MM.1S (cell line): ENCODE results near the gene CD48.

Experiments
- DNase-seq: peaks from one replicate; pipeline ENCODE4 v3.0.0-alpha.2; 2015
- H2AFZ ChIP-seq: fragments of 300-600 bp; sonication (generic); 2 replicates; pipeline ENCODE4 v1.6.0; 2016; ENCODE audit warnings: antibody characterized with exemption, low read length
- H3F3A ChIP-seq: fragments of 300-600 bp; sonication (generic); 2 replicates; pipeline ENCODE4 v1.6.1; 2016; ENCODE audit warnings: mild to moderate bottlenecking, antibody characterized with exemption, low read length, moderate library complexity, mixed read lengths; ENCODE audit not compliant: insufficient read depth
- H3K27ac ChIP-seq: fragments of 300-600 bp; sonication (generic); 2 replicates; pipeline ENCODE4 v1.5.1; 2016; ENCODE audit warnings: mild to moderate bottlenecking, low read length
- H3K27me3 ChIP-seq: fragments of 300-600 bp; sonication (generic); replicated peaks from 2 replicates; pipeline ENCODE4 v1.6.0; 2016; ENCODE audit warnings: low read length; ENCODE audit not compliant: insufficient read depth
- H3K36me3 ChIP-seq: fragments of 300-600 bp; sonication (generic); replicated peaks from 2 replicates; pipeline ENCODE4 v1.6.1; 2016; ENCODE audit warnings: mild to moderate bottlenecking, low read length, mixed read lengths; ENCODE audit not compliant: insufficient read depth
- H3K4me1 ChIP-seq: fragments of 300-600 bp; sonication (generic); 2 replicates; pipeline ENCODE4 v1.6.1; 2016; ENCODE audit warnings: low read length, mixed read lengths
- H3K4me2 ChIP-seq: fragments of 300-600 bp; sonication (generic); 2 replicates; pipeline ENCODE4 v1.6.0; 2016; ENCODE audit warnings: low read depth, low read length
- H3K4me3 ChIP-seq: fragments of 300-600 bp; sonication (generic); 2 replicates; pipeline ENCODE4 v1.5.1; 2016; ENCODE audit warnings: low read length, mixed read lengths
- H3K79me2 ChIP-seq: fragments of 300-600 bp; sonication (generic); 2 replicates; pipeline ENCODE4 v1.6.1; 2016; ENCODE audit warnings: mixed run types, low read length, mixed read lengths
- H3K9ac ChIP-seq: fragments of 300-600 bp; sonication (generic); 2 replicates; pipeline ENCODE4 v1.6.1; 2016; ENCODE audit warnings: low read length, mixed read lengths
- H3K9me2 ChIP-seq: fragments of 300-600 bp; sonication (generic); replicated peaks from 2 replicates; pipeline ENCODE4 v1.6.1; 2016; ENCODE audit warnings: mild to moderate bottlenecking, low read length, mixed read lengths; ENCODE audit not compliant: insufficient read depth
- H3K9me3 ChIP-seq: fragments of 300-600 bp; sonication (generic); replicated peaks from 2 replicates; pipeline ENCODE4 v1.6.1; 2016; ENCODE audit warnings: mild to moderate bottlenecking, low read length, mixed read lengths; ENCODE audit not compliant: insufficient read depth
- H4K20me1 ChIP-seq: fragments of 300-600 bp; sonication (generic); 2 replicates; pipeline ENCODE4 v1.6.1; 2016; ENCODE audit warnings: mild to moderate bottlenecking, low read length, moderate library complexity, mixed read lengths; ENCODE audit not compliant: insufficient read depth
- EZH2 ChIP-seq: fragments of 300-600 bp; sonication (generic); optimal IDR thresholded peaks from 2 replicates; pipeline ENCODE3; 2017; ENCODE audit warnings: low read depth, mild to moderate bottlenecking, antibody characterized with exemption, low read length, mixed read lengths
- EZH2phosphoT487 ChIP-seq: fragments of 300-600 bp; sonication (generic); IDR thresholded peaks from 2 replicates; pipeline ENCODE4 v1.6.1; 2018; ENCODE audit warnings: antibody characterized with exemption, low read length
- TF ChIP-seq, protein P1 (sequence below): fragments of 300-600 bp; sonication (generic); IDR thresholded peaks from 2 replicates; pipeline ENCODE4 v1.5.1; 2016; ENCODE audit warnings: antibody characterized with exemption, low read length, mixed read lengths

The CD48 gene

DNA sequence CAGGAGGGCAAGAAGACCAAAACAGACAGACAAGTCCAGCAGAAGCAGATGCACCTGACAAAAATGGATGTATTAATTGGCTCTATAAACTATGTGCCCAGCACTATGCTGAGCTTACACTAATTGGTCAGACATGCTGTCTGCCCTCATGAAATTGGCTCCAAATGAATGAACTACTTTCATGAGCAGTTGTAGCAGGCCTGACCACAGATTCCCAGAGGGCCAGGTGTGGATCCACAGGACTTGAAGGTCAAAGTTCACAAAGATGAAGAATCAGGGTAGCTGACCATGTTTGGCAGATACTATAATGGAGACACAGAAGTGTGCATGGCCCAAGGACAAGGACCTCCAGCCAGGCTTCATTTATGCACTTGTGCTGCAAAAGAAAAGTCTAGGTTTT is 42.0 kb upstream of the CD48 start:
- peaks cover 41% of the 10 kb centered on the region for H3K36me3 ChIP-seq
- no peak overlapping the region for H2AFZ ChIP-seq
- no peak for DNase-seq
- peaks cover 66% of the 10 kb centered on the region for H3F3A ChIP-seq
- H3K9ac ChIP-seq: no peak overlapping the region
- TF ChIP-seq EZH2phosphoT487 (no peak), EZH2 (no peak)
- TF ChIP-seq, protein P1, sequence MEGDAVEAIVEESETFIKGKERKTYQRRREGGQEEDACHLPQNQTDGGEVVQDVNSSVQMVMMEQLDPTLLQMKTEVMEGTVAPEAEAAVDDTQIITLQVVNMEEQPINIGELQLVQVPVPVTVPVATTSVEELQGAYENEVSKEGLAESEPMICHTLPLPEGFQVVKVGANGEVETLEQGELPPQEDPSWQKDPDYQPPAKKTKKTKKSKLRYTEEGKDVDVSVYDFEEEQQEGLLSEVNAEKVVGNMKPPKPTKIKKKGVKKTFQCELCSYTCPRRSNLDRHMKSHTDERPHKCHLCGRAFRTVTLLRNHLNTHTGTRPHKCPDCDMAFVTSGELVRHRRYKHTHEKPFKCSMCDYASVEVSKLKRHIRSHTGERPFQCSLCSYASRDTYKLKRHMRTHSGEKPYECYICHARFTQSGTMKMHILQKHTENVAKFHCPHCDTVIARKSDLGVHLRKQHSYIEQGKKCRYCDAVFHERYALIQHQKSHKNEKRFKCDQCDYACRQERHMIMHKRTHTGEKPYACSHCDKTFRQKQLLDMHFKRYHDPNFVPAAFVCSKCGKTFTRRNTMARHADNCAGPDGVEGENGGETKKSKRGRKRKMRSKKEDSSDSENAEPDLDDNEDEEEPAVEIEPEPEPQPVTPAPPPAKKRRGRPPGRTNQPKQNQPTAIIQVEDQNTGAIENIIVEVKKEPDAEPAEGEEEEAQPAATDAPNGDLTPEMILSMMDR: no peak
- no peak overlapping the region for H3K4me2 ChIP-seq
- no peaks in the 10 kb centered on the region for H3K9me2 ChIP-seq
- no peaks in the 10 kb centered on the region for H3K27me3 ChIP-seq
- peaks cover 26% of the 10 kb centered on the region; the same call in 1 of the 2 replicates for H4K20me1 ChIP-seq
- H3K27ac ChIP-seq: no peak overlapping the region
- H3K79me2 ChIP-seq: peaks cover 29% of the 10 kb centered on the region
- H3K4me1 ChIP-seq: no peaks in the 10 kb centered on the region
- H3K9me3 ChIP-seq: no peaks in the 10 kb centered on the region
- H3K4me3 ChIP-seq: no peak overlapping the region

DNA sequence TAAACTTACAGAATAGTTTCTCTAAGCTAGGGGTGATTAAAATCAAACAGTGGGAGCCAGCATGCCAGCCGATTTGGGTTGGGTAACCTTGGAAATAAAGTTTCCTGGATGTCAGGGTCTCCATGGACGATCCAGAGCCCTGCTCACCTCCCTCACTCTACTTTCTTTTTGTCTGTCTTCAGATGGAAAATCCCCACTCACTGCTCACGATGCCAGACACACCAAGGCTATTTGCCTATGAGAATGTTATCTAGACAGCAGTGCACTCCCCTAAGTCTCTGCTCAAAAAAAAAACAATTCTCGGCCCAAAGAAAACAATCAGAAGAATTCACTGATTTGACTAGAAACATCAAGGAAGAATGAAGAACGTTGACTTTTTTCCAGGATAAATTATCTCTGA is 41.3 kb upstream of the CD48 start:
- peaks cover 36% of the 10 kb centered on the region for H3K79me2 ChIP-seq
- H3K27me3 ChIP-seq: no peaks in the 10 kb centered on the region
- no peak overlapping the region for H3K9ac ChIP-seq
- H3K27ac ChIP-seq: no peak overlapping the region
- peaks cover 31% of the 10 kb centered on the region; the same call in 1 of the 2 replicates for H4K20me1 ChIP-seq
- no peaks in the 10 kb centered on the region for H3K9me3 ChIP-seq
- no peak overlapping the region for H2AFZ ChIP-seq
- no peak for TF ChIP-seq EZH2phosphoT487
- no peak overlapping the region for H3K4me3 ChIP-seq
- DNase-seq: no peak
- H3F3A ChIP-seq: peaks cover 66% of the 10 kb centered on the region
- H3K36me3 ChIP-seq: peaks cover 41% of the 10 kb centered on the region
- no peak overlapping the region for H3K4me2 ChIP-seq
- no peaks in the 10 kb centered on the region for H3K9me2 ChIP-seq
- H3K4me1 ChIP-seq: no peaks in the 10 kb centered on the region

DNA sequence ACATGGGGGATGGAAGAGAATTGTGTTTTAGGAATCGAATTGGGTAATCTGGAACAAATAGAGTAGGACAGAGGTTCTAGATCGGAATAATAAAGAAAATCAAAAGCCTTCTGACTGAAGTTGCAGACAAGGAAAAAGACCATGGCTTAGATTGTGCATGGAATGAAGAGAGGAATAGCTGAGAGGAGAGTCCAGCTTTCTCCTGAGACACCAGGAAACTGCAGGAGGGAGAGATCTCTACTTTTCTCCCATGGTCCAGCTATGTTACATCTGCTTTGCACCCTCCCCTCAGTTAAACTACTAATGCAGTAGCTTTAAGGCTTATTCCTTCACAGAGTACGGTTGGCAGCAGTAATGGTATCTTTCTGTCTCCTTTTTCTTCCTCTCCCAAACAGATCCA is 40.8 kb upstream of the CD48 start:
- DNase-seq: no peak
- Histone ChIP-seq H4K20me1 (peaks cover 36% of the 10 kb centered on the region; the same call in 1 of the 2 replicates), H3K27ac (no peak overlapping the region), H3K36me3 (peaks cover 41% of the 10 kb centered on the region), H3F3A (peaks cover 63% of the 10 kb centered on the region), H3K4me1 (no peaks in the 10 kb centered on the region), H3K4me2 (no peak overlapping the region), H3K79me2 (peaks cover 41% of the 10 kb centered on the region), H3K4me3 (no peak overlapping the region), H3K9me3 (no peaks in the 10 kb centered on the region), H3K9me2 (no peaks in the 10 kb centered on the region), H3K9ac (no peak overlapping the region), H2AFZ (no peak overlapping the region), H3K27me3 (no peaks in the 10 kb centered on the region)
- no peak for TF ChIP-seq EZH2phosphoT487
- no peak for TF ChIP-seq EZH2
- TF ChIP-seq, protein P1: no peak

DNA sequence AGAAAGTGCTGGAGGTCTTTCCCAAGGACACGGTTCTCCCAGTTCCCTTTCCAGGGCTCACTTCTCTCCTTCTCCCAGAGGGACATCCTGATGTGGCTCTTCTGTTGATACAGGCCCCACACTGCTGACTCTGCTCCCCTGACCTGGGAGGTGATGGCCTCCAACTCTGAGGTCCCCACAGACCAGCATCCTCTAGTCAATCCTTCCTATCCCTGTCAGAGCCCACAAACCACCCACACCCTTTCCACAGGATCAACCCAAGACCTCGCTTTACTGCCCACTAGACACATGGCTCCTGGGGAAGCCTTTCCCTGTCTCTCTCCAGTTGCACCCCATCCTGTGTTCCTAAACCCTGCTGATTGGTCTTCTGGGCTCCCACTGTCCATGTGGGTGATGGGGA is 39.0 kb upstream of the CD48 start:
- peaks cover 45% of the 10 kb centered on the region for H3F3A ChIP-seq
- peaks cover 3% of the 10 kb centered on the region; the same call in 1 of the 2 replicates for H3K4me1 ChIP-seq
- TF ChIP-seq, protein P1: no peak
- TF ChIP-seq EZH2phosphoT487 (no peak), EZH2 (no peak)
- H3K27ac ChIP-seq: no peak overlapping the region
- no peak for DNase-seq
- H3K9me3 ChIP-seq: no peaks in the 10 kb centered on the region
- peaks cover 37% of the 10 kb centered on the region; the same call in 1 of the 2 replicates for H4K20me1 ChIP-seq
- H3K9ac ChIP-seq: no peak overlapping the region
- no peak overlapping the region for H3K4me2 ChIP-seq
- no peaks in the 10 kb centered on the region for H3K27me3 ChIP-seq
- H3K9me2 ChIP-seq: no peaks in the 10 kb centered on the region
- H3K79me2 ChIP-seq: peaks cover 59% of the 10 kb centered on the region
- peaks cover 41% of the 10 kb centered on the region for H3K36me3 ChIP-seq
- no peak overlapping the region for H3K4me3 ChIP-seq
- H2AFZ ChIP-seq: no peak overlapping the region
